VCaP (cell line): Measurements from ENCODE around the gene GTF2IRD1.
"Not testable (repeated sequence)": the region's sequence is repeated elsewhere in the genome, so short reads cannot be mapped to it uniquely, and the experiment has no call there.

Experiments used
- H3K27ac ChIP-seq: fragments of 450-650 bp; 2 replicates; pipeline ENCODE4 v1.5.1; 2017
- CTCF ChIP-seq: fragments of 450-650 bp; conservative IDR thresholded peaks from 2 replicates; pipeline ENCODE4 v1.5.1; 2017; ENCODE audit warnings: mild to moderate bottlenecking, moderate library complexity

The GTF2IRD1 gene

GRCh38 chr7:74481458-74482196, 27.9 kb downstream of the GTF2IRD1 start:
- TF ChIP-seq CTCF, result no peak
- peak overlapping the region; percentile 72; the same call in 1 of the 2 replicates for H3K27ac ChIP-seq

GRCh38 chr7:74482197-74482467, 28.4 kb downstream of the GTF2IRD1 start:
- H3K27ac ChIP-seq, result no peak overlapping the region
- no peak for TF ChIP-seq CTCF

- peak overlapping the region; percentile 62; the same call in 1 of the 2 replicates for H3K27ac ChIP-seq
- no peak for TF ChIP-seq CTCF
Measured at GRCh38 chr7:74482629-74483401, 29.1 kb downstream of the GTF2IRD1 start.

GRCh38 chr7:74483402-74484336, 30.0 kb downstream of the GTF2IRD1 start:
- peak overlapping the region; percentile 62 for H3K27ac ChIP-seq
- no peak for TF ChIP-seq CTCF

GRCh38 chr7:74485611-74486010, 31.9 kb downstream of the GTF2IRD1 start:
- H3K27ac ChIP-seq, result no peak overlapping the region
- no peak for TF ChIP-seq CTCF

GRCh38 chr7:74488518-74489030, 34.9 kb downstream of the GTF2IRD1 start:
- H3K27ac ChIP-seq, result not testable (repeated sequence)

GRCh38 chr7:74489997-74490945, 36.6 kb downstream of the GTF2IRD1 start:
- no peak overlapping the region for H3K27ac ChIP-seq
- TF ChIP-seq CTCF, result no peak

GRCh38 chr7:74491490-74491889, 37.8 kb downstream of the GTF2IRD1 start:
- H3K27ac ChIP-seq, result not testable (repeated sequence)
